Activated T-cell treated with anti-CD3 and anti-CD28 coated beads, Interleukin-2, amount 50 U/mL, for 72 hours (primary cell): Measurements from ENCODE around the gene GALNT2. TPM values are rescaled to one million over a fixed set of nuclear protein-coding genes. Genes with fewer than 3 reads are reported as not detected.

Experiments
- ATAC-seq, 2 donors: fragments of 150-1000 bp; cut with Tn5 transposase; replicated peaks in 1 of 2; 2 replicates each; pipeline ENCODE4 v1.10.0; 2021; ENCODE audit warnings: moderate library complexity in 2 of 2, mild to moderate bottlenecking in 1 of 2
- DNase-seq, 2 donors: peaks; one replicate each; pipeline ENCODE4 v3.0.0; 2021 to 2022; ENCODE audit warnings: mixed read lengths in 1 of 2
- H3K27ac Mint-ChIP-seq: one replicate; pipeline ENCODE4 v1.8.0; 2022; ENCODE audit warnings: mild to moderate bottlenecking, moderate library complexity, mixed read lengths
- H3K27me3 Mint-ChIP-seq: one replicate; pipeline ENCODE4 v1.8.0; 2022; ENCODE audit warnings: low read depth, mixed read lengths
- H3K36me3 Mint-ChIP-seq, 2 donors: one replicate each; pipeline ENCODE4 v1.8.0; 2022; ENCODE audit warnings: mixed read lengths in 2 of 2, mild to moderate bottlenecking in 1 of 2; ENCODE audit not compliant: insufficient read depth in 2 of 2
- H3K4me1 Mint-ChIP-seq: one replicate; pipeline ENCODE4 v1.8.0; 2022; ENCODE audit warnings: low read depth, mixed read lengths
- H3K4me3 Mint-ChIP-seq, 2 donors: one replicate each; pipeline ENCODE4 v1.8.0; 2022; ENCODE audit warnings: mild to moderate bottlenecking in 2 of 2, mixed read lengths in 2 of 2, moderate library complexity in 2 of 2
- H3K9me3 Mint-ChIP-seq, 2 donors: one replicate each; pipeline ENCODE4 v1.8.0; 2022; ENCODE audit warnings: mixed read lengths in 2 of 2
- total RNA-seq, 2 donors: library from RNA; stranded (reverse); gene quantifications; one replicate each; pipeline ENCODE4 v1.2.3, GENCODE V29; 2022

GALNT2 gene
- total RNA-seq, 2 donors from 2014 or later: 50.2 to 67.6 TPM

DNA sequence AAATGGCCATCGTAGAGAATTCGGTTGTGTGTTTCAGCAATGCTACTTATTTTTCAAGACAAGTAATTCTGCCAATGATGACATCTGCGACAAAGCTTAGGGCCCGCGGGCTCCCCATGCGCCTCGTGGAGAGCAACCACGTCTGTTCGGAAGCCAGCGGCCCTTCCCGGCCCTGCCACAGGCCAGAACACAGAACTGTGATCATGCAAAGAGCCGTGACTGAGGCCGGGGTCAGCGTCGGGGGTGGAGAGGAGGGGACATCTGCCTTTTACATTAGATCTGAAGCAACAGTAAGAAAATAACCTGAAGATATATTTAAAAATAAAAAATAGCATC lies 255.4 kb downstream of the GALNT2 start:
- Mint-ChIP-seq H3K4me3 (no peak overlapping the region), H3K27me3 (no peaks in the 10 kb centered on the region), H3K4me1 (no peaks in the 10 kb centered on the region), H3K9me3 (no peaks in the 10 kb centered on the region), H3K27ac (no peak overlapping the region), H3K36me3 (no peaks in the 10 kb centered on the region)
- no peak for DNase-seq
- no peak for ATAC-seq

DNA sequence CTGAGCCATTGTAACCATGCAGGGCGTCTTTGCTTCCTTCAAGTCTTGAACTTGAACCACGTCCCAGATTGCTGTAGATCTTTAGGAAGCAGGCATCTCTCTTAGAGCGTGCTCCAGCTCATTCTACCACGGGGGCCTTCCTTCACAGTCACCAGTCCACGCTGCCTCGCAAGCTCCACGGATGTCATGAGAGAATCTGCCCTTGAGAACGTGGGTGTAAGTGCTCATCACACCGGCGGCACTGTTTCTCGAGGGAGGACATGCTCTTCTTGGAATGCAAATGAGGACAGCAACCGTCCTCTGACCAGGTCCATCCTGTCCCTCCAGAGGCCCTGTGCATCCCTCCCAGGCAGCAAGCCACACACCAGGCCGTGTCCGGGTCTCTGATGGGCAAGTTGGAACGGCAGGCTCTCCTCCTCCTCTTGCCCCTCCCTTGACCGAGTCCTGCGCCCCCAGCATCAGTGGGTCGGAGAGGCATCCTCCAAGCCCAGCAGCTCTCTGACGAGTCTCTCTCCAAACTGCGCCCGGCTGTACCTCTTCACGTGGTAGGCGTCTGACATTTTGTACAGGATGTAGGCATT lies 256.0 kb downstream of the GALNT2 start:
- no peak overlapping the region for H3K4me3 Mint-ChIP-seq
- H3K4me1 Mint-ChIP-seq: peaks cover 5% of the 10 kb centered on the region
- H3K27me3 Mint-ChIP-seq: no peaks in the 10 kb centered on the region
- H3K36me3 Mint-ChIP-seq: no peaks in the 10 kb centered on the region
- DNase-seq (no peak), ATAC-seq (no peak)
- H3K27ac Mint-ChIP-seq: no peak overlapping the region
- H3K9me3 Mint-ChIP-seq: no peaks in the 10 kb centered on the region

DNA sequence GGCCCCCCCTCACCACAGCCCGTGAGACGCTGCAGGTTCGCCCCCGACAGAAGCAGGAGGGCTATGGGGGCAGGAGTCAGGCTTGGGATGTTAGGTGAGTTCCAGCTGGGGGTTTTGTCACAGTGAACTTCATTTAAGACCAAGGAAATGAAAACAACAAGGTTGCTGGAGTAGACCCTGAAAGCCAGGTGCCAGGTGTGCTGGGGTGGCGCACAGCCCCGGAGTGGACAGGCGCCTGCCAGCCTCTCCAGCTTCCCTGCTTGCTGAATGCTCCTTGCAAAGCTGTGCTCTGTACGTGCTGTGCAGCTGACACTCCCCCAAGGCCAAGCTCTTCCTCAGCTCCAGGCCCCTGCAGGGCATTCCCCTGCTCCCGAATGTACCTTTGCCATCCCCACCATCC lies 256.6 kb downstream of the GALNT2 start:
- H3K27ac Mint-ChIP-seq: no peak overlapping the region
- peaks cover 8% of the 10 kb centered on the region for H3K4me1 Mint-ChIP-seq
- no peaks in the 10 kb centered on the region for H3K9me3 Mint-ChIP-seq
- H3K27me3 Mint-ChIP-seq: no peaks in the 10 kb centered on the region
- no peak overlapping the region for H3K4me3 Mint-ChIP-seq
- no peaks in the 10 kb centered on the region for H3K36me3 Mint-ChIP-seq
- ATAC-seq (no peak), DNase-seq (no peak)

DNA sequence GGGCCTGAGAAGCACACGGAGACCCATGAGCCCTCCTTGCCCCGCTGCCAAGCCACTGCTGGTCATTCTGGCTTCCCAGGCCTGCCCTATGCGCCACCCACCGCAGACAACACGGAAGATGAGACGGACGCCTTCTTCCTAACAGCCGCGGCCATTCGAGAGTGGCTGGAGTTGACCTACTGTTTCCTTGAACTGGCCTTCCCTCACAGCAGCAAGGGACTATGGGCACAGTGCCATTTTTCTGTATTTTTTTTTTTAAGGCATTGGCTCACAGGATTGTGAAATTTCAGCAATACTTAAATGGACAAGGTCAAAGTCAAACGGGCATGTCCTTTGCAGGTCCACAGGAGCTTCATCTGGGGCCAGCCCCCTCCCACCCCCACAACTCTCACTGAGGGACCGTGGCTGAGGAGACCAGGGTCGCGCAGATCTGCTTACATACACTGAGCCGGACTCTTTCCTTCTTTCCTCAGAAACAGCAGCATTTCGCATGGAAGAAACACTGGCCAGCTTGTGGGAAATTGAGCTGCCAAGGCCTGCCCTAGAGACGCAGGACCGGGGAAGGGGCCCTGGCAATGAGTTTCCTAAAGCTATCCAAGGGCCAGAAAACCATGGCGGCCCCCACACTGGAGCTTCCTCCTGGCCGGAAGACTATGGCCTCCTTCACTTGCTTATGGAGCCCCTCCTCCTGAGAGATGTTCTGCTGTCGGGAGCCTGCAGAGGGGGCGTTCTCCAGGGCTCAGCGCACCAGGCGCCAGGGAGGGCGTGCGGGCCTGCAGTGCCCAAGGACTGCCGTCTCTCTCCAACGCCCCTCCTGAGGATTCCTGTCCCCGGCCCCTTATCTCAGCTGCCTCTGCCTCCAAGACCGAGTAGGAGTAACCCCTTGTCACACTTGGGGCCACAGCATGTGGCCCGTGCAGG lies 260.2 kb downstream of the GALNT2 start:
- peak overlapping the region; percentile 4 to 70 for H3K4me3 Mint-ChIP-seq
- no peak for DNase-seq
- H3K27ac Mint-ChIP-seq: no peak overlapping the region

DNA sequence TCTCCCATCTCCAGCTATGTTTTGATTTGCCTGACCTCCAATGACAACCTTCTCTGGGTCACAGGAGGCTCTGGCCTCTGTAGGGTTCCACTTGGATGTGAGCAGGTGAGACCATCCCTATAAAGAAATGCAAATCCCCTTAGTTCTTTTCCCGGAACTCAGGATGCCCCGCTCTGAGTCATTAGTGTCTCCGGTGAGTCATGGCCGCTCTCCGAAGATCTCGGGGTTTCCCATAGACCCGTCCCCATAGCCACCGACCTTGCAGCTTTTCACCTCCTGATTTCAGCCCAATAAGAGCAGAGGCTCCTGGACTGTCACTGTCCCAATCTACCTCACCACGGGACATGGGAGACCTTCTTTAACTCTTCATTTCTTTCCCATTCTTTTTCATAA lies 260.9 kb downstream of the GALNT2 start:
- DNase-seq (peak; percentile 39 to 50), ATAC-seq (peak; percentile 80 to 90)
- Mint-ChIP-seq H3K9me3 (no peaks in the 10 kb centered on the region), H3K4me1 (peaks cover 8% of the 10 kb centered on the region), H3K4me3 (peak overlapping the region; percentile 4 to 70), H3K27ac (peak overlapping the region; percentile 41), H3K36me3 (no peaks in the 10 kb centered on the region), H3K27me3 (peaks cover 5% of the 10 kb centered on the region)

More for the DNA sequence above, 260.2 kb downstream of the GALNT2 start:
- H3K27me3 Mint-ChIP-seq: peaks cover 5% of the 10 kb centered on the region
- no peaks in the 10 kb centered on the region for H3K36me3 Mint-ChIP-seq
- H3K4me1 Mint-ChIP-seq: peaks cover 8% of the 10 kb centered on the region
- ATAC-seq: no peak
- no peaks in the 10 kb centered on the region for H3K9me3 Mint-ChIP-seq

DNA sequence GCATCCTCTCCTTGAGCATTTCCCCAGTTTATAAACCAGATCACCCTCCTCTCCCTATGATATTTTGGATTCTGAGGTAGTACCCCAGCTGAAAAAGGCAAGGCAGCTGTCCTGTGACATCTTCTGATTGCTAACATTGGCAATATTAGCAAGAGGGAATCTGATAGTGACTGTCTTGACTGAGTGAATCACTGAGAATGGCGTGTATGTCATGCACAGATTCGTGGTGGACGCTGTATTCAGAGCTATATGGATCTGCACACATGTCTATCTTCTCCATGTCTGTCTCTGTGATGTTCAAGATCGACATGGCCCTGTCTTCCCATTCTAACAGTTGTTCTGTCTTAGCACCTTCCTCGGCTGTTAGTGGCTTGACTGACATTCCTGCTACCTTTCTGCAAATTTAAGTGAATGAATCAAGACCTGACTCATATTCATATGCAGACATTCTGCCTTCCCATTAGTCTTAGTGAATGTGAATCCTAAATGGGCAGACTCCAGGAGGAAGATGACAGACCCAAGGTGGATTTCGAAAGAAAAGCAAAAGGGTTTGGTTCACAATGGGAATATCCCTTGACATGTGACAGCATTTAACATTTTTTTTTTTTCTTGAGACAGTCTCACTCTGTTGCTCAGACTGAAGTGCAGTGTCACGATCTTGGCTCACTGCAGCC lies 261.4 kb downstream of the GALNT2 start:
- DNase-seq (no peak), ATAC-seq (peak; percentile 39)
- no peaks in the 10 kb centered on the region for H3K36me3 Mint-ChIP-seq
- H3K9me3 Mint-ChIP-seq: no peaks in the 10 kb centered on the region
- H3K27me3 Mint-ChIP-seq: peaks cover 5% of the 10 kb centered on the region
- H3K4me3 Mint-ChIP-seq: peak overlapping the region in 1 of 2 donors; percentile 70
- peaks cover 8% of the 10 kb centered on the region for H3K4me1 Mint-ChIP-seq
- peak overlapping the region; percentile 29 for H3K27ac Mint-ChIP-seq

DNA sequence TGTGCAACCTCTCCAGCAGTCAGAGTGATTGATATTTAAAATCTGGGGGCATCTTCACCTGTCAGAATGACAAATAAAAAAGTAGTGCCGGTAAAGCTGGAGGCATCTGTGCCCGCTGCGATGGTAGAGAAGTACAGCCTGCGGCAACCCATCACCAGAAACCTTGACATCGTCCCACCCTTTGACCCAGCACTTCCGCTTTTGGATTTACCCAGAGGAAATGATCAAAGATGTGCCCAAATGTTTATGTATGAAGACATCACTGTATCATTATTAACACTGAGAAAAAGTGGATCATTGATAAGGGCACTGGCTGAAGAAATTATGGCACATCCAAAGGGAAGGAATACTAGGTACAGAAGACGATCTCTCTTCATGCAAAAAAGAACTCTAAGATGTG lies 263.1 kb downstream of the GALNT2 start:
- no peak for ATAC-seq
- Mint-ChIP-seq H3K27me3 (peaks cover 5% of the 10 kb centered on the region), H3K4me3 (no peak overlapping the region), H3K36me3 (no peaks in the 10 kb centered on the region), H3K27ac (no peak overlapping the region), H3K4me1 (peaks cover 8% of the 10 kb centered on the region), H3K9me3 (no peaks in the 10 kb centered on the region)
- no peak for DNase-seq
